Nephron progenitor cell (in vitro differentiated cells): ENCODE data around the gene RNASE13.
"Not testable (repeated sequence)": the region's sequence is repeated elsewhere in the genome, so short reads cannot be mapped to it uniquely, and the experiment has no call there.

Experiments
- DNase-seq: peaks from one replicate; pipeline ENCODE4 v3.0.0; 2021
- H3K27ac Mint-ChIP-seq: 2 replicates; pipeline ENCODE4 v1.8.0; 2021; ENCODE audit warnings: mild to moderate bottlenecking, moderate library complexity, mixed read lengths
- H3K27me3 Mint-ChIP-seq: 2 replicates; pipeline ENCODE4 v1.8.0; 2021; ENCODE audit warnings: mild to moderate bottlenecking, low read depth, mixed read lengths; ENCODE audit not compliant: poor library complexity
- H3K36me3 Mint-ChIP-seq: 2 replicates; pipeline ENCODE4 v1.8.0; 2021; ENCODE audit warnings: low read depth, mixed read lengths
- H3K4me1 Mint-ChIP-seq: 2 replicates; pipeline ENCODE4 v1.8.0; 2021; ENCODE audit warnings: mixed read lengths
- H3K4me3 Mint-ChIP-seq: 2 replicates; pipeline ENCODE4 v1.8.0; 2021; ENCODE audit warnings: mild to moderate bottlenecking, moderate library complexity, mixed read lengths
- H3K9me3 Mint-ChIP-seq: 2 replicates; pipeline ENCODE4 v1.8.0; 2021; ENCODE audit warnings: mild to moderate bottlenecking, moderate library complexity, mixed read lengths
- CTCF ChIP-seq: fragments of 200-600 bp; sonication (generic); IDR thresholded peaks from 2 replicates; pipeline ENCODE4 v1.5.0; 2021; ENCODE audit warnings: antibody characterized with exemption

RNASE13 gene

DNA sequence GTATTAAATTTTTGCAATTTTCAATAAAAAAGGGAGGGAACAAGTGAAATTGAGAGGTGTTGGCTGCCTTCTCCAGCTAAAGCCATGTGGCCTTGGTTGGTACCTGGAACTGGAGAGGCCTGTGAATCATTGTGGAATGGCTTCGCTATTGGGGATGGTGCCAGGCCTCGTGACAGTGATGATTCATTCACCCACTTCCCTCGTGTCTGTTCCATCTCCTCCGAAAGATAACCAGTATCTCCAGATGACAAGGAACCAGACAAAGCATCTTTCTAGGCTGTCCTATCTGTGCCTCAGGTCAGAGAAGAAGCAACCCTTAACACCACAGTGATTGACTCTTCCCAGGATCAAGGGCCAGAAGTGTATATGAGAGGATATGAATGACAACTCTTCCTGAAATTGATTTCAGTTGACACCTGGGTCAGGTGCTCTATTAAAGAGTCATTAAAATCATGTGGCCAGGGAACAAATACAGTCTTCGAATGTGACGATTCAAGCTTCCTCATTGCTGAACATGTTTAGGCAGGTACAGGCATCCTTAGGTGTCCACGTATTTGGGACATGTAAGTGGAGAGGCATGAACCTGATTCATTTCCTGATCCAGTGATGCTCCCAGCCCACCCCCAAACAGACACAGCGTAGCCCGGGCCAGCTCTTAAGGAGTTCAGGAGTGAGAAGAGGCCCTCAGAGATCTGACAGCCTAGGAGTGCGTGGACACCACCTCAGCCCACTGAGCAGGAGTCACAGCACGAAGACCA lies 7.2 kb upstream of the RNASE13 start, which contains the start of gene RNASE7:
Gene RNASE7 (plus strand): TSS at position 687 of the 758 bp plus-strand sequence. CDS start 631 bp downstream, outside the sequence.
- DNase-seq = no peak
- Mint-ChIP-seq H3K4me1 (peaks cover 67% of the 10 kb centered on the region), H3K27ac (peak within 1 kb of the TSS; percentile 36)

DNA sequence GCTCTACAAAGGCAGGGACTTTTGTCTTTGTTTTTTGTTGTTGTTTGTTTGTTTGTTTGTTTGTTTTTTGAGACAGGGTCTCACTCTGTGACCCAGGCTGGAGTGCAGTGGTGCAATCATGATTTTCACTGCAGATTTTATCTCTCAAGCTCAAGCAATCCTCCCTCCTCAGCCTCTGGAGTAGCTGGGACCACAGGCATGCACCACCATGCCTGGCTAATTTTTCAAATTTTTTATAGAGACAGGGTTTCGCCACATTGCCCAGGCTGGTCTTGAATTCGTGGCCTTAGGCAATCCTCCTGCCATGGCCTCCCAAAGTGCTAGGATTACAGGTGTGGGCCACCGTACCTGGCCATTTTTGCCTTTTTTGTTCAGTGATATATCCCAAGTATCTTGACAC lies 6.3 kb upstream of the RNASE13 start:
- not testable (repeated sequence) for H3K36me3 Mint-ChIP-seq, DNase-seq, H3K9me3 Mint-ChIP-seq, H3K4me3 Mint-ChIP-seq, H3K27ac Mint-ChIP-seq
- peaks cover 71% of the 10 kb centered on the region for H3K4me1 Mint-ChIP-seq
- H3K27me3 Mint-ChIP-seq = peaks cover 21% of the 10 kb centered on the region

More for the DNA sequence above, 7.2 kb upstream of the RNASE13 start, which contains the start of gene RNASE7:
- H3K4me3 Mint-ChIP-seq = no peak within 1 kb of the TSS
- H3K36me3 Mint-ChIP-seq = no peaks in the 10 kb centered on the region
- no peaks in the 10 kb centered on the region for H3K9me3 Mint-ChIP-seq
- TF ChIP-seq CTCF = no peak
- peaks cover 18% of the 10 kb centered on the region for H3K27me3 Mint-ChIP-seq

- H3K36me3 Mint-ChIP-seq = no peaks in the 10 kb centered on the region
- no peak for TF ChIP-seq CTCF
- H3K9me3 Mint-ChIP-seq = no peaks in the 10 kb centered on the region
- H3K27me3 Mint-ChIP-seq = peaks cover 21% of the 10 kb centered on the region
- no peak for DNase-seq
- H3K4me3 Mint-ChIP-seq = peak overlapping the region; percentile 33
- no peak overlapping the region for H3K27ac Mint-ChIP-seq
- peaks cover 73% of the 10 kb centered on the region for H3K4me1 Mint-ChIP-seq
These were observed 5.8 kb upstream of the RNASE13 start for GRCh38 chr14:21040370-21040925.

- H3K4me3 Mint-ChIP-seq = peak overlapping the region; percentile 33
- no peaks in the 10 kb centered on the region for H3K9me3 Mint-ChIP-seq
- H3K27ac Mint-ChIP-seq = peak overlapping the region; percentile 75
- peak; percentile 48 for TF ChIP-seq CTCF
- peak; percentile 30 for DNase-seq
- peaks cover 21% of the 10 kb centered on the region for H3K27me3 Mint-ChIP-seq
- H3K36me3 Mint-ChIP-seq = no peaks in the 10 kb centered on the region
- H3K4me1 Mint-ChIP-seq = peaks cover 71% of the 10 kb centered on the region
These were observed 5.2 kb upstream of the RNASE13 start for GRCh38 chr14:21039585-21040369.

DNA sequence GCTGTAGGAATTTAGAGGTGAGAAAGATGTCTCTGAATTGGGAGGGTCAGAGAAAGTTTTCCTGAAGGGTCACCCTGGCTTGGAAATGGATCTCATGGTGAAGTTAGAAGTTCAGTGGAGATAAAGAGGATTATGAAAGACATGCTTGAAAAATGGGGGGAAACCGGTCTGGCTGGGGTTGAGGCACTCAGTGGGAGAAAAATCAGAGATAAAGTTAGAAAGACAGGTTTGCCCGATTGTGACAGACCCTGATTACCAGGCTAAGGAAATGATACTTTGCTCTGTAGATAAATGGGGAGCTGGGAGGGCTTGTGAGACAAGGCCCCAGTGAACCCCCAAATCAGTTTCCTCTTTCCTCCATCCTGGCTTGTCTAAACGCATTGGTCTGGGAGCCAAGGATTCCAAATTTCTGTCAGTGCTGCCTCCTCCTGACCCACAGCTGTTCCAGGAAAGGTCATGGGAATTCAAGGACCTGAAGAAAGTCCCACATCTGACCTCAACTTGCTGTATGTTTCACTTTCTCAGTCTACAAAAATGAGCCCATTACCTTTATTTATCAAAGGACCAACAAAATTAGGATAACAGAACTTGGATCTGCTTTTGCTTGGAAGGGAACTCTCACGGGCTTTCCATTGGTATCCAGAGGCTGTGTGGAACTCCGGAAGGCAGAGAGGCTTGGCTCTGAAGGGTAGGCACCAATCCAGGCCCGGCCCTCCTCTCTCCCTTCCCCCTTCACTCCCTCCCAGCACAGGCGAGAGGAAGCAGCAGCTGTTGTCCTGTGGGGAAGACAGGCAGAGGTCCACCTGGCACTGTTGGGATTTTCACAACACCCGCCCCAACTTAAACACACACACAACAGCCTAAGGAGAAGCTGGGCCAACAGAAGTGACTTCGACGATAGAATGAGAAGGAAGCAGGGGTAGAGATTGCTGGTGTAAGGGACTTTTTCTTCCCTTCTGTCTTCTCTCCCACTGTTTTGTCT lies 4.1 kb upstream of the RNASE13 start:
- Mint-ChIP-seq H3K4me3 (no peak overlapping the region), H3K27me3 (peaks cover 19% of the 10 kb centered on the region), H3K9me3 (no peaks in the 10 kb centered on the region), H3K27ac (peak overlapping the region; percentile 75), H3K36me3 (no peaks in the 10 kb centered on the region), H3K4me1 (peaks cover 61% of the 10 kb centered on the region)
- no peak for TF ChIP-seq CTCF
- no peak for DNase-seq
